ENCODE measurements around the gene LRP8. TPM values are rescaled to one million over a fixed set of nuclear protein-coding genes. Genes with fewer than 3 reads are reported as not detected.

Gene LRP8
- total and polyA plus RNA-seq, 9 of the 15 experiments (the other 6 are each of a cell fraction or from before 2014, with no cell fraction given): 7.1 to 56.1 (median 31.3) TPM

- 0 out of 3 replicates have a peak overlapping the region, but pooled peaks have one; percentile 92 for H3K27ac ChIP-seq (ENCODE audit: extremely low read depth, low read depth, low read length)
- peaks cover 59% of the 10 kb centered on the region for H3K79me2 ChIP-seq (ENCODE audit: control insufficient read depth, insufficient read depth, low read length)
- ChIA-PET CTCF (ENCODE audit: low intra/inter-chr PET ratio) (no interaction called here), POLR2A (interaction anchor here (0.9 to 3.3 kb wide), 8 partner anchors 7 to 32 kb away, joined by 3 to 18 read pairs (median 5); no protein-coding TSS in a partner anchor)
- H3K36me3 ChIP-seq (ENCODE audit: control insufficient read depth, insufficient read depth, low read length): peaks cover 62% of the 10 kb centered on the region
- peak overlapping the region; percentile 21 to 90; a peak in 2 of 4 replicates for H3K9ac ChIP-seq (ENCODE audit: insufficient read depth in 1 of 2, low read depth in 2 of 2, low read length in 2 of 2)
- H3K27me3 ChIP-seq (ENCODE audit: control insufficient read depth in 2 of 2, insufficient read depth in 2 of 2, low read length in 2 of 2): no peaks in the 10 kb centered on the region
- 91% methylated on average over 10 of the region's 10 CpGs for WGBS (ENCODE audit: insufficient coverage, low coverage, missing lambda C conversion rate)
- peaks cover 13% of the 10 kb centered on the region; the same call in 1 of the 2 replicates for H4K20me1 ChIP-seq (replicated peaks; ENCODE audit: control insufficient read depth, insufficient read depth, low read length)
- H3K4me3 ChIP-seq: no peak overlapping the region
- H3K4me2 ChIP-seq (ENCODE audit: insufficient read depth, low read length): peak overlapping the region; percentile 94; the same call in 1 of the 2 replicates
- H3K9me3 ChIP-seq (replicated peaks; ENCODE audit: control insufficient read depth, insufficient read depth, low read depth, low read length): no peaks in the 10 kb centered on the region
- H3K4me1 ChIP-seq (replicated peaks in 1 of 2; ENCODE audit: control insufficient read depth in 2 of 2, insufficient read depth in 2 of 2, low read length in 2 of 2): peaks cover 14 to 42% of the 10 kb centered on the region in 2 experiments
- BruUV-seq (replicated peaks): no TSS peak
- H2AFZ ChIP-seq (ENCODE audit: low read depth, low read length): no peak overlapping the region
- no peak for DNase-seq (ENCODE audit: extremely low read depth in 1 of 4, low spot score in 3 of 4)
- intact Hi-C loops (cut with micrococcal nuclease) (no loop called here), in situ Hi-C loops (cut with MboI) (no loop called here)
- FAIRE-seq: no peak
- ATAC-seq: no peak
- no peaks in the 10 kb centered on the region for H3K9me1 ChIP-seq (ENCODE audit: control insufficient read depth, insufficient read depth, low read length)
- TF ChIP-seq PHF21A (IDR thresholded peaks at IDR 0.05; ENCODE audit: borderline replicate concordance, low read depth): no peak
- TF ChIP-seq POLR2AphosphoS2 (IDR thresholded peaks at IDR 0.05; ENCODE audit: low read length): no peak
- TF ChIP-seq ZFP36 (IDR thresholded peaks at IDR 0.05; ENCODE audit: low read depth, low read length, partially characterized antibody): no peak
- no peak for TF ChIP-seq SRSF3 (IDR thresholded peaks at IDR 0.05; ENCODE audit: insufficient read depth, low read length)
- TF ChIP-seq RBFOX2 (IDR thresholded peaks at IDR 0.05; ENCODE audit: low read depth, low read length): 0 out of 2 replicates have a peak, but pooled peaks have one; percentile 46
- no peak for TF ChIP-seq ETV6 (IDR thresholded peaks at IDR 0.05; ENCODE audit: borderline replicate concordance in 1 of 2, low read depth in 2 of 2, low read length in 1 of 2)
- TF ChIP-seq ETV6 (CRISPR knock-in tag; IDR thresholded peaks at IDR 0.05; ENCODE audit: borderline replicate concordance): no peak
- TF ChIP-seq TEAD1 (CRISPR knock-in tag; IDR thresholded peaks at IDR 0.05): 0 out of 4 replicates have a peak, but pooled peaks of 1 of the 2 experiments have one; percentile 28
- TF ChIP-seq ZNF76 (CRISPR knock-in tag; IDR thresholded peaks at IDR 0.05; ENCODE audit: borderline replicate concordance): no peak
- no peak for TF ChIP-seq BMI1 (IDR thresholded peaks at IDR 0.05; ENCODE audit: low read length)
- TF ChIP-seq ZNF407 (IDR thresholded peaks at IDR 0.05; ENCODE audit: low read depth): no peak
- no peak for TF ChIP-seq GABPA (tag; conservative IDR thresholded peaks at IDR 0.05; ENCODE audit: low read depth)
- peak; percentile 14; the same call in 1 of the 2 replicates for TF ChIP-seq USF1 (CRISPR knock-in tag; IDR thresholded peaks at IDR 0.05)
- TF ChIP-seq HEY1 (CRISPR knock-in tag; IDR thresholded peaks at IDR 0.05; ENCODE audit: borderline replicate concordance): no peak
- TF ChIP-seq CBFA2T2 (conservative IDR thresholded peaks at IDR 0.05): no peak
These were observed 3.5 kb downstream of the LRP8 start for GRCh38 chr1:53324321-53324720.

Data from K562 (cell line).